SK-N-SH (cell line): ENCODE data around the gene PHF20. TPM values are rescaled to one million over a fixed set of nuclear protein-coding genes. Genes with fewer than 3 reads are reported as not detected.

Source experiments
- CTCF ChIA-PET: fragments of 300-600, 350-600 bp; formaldehyde crosslinking; extraction: SDS; loops from one replicate; lab custom pipeline; 2021; lab: Yijun Ruan, JAX
- POLR2A ChIA-PET: fragments of 350-600 bp; sonication (Branson Sonifier 250); formaldehyde crosslinking; extraction: SDS; loops from one replicate; lab custom pipeline; 2020; ENCODE audit warnings: antibody characterized with exemption, inconsistent platforms; lab: Yijun Ruan, JAX
- DNase-seq: peaks from one replicate; pipeline ENCODE4 v3.0.0; 2012
- H2AFZ ChIP-seq: fragments of 200-600 bp; sonication (generic); 2 replicates; pipeline ENCODE4 v1.8.1; 2016; ENCODE audit warnings: antibody characterized with exemption, mild to moderate bottlenecking, low read depth
- H3F3A ChIP-seq: fragments of 200-600 bp; sonication (generic); replicated peaks from 2 replicates; pipeline ENCODE3; 2016; ENCODE audit warnings: antibody characterized with exemption, mild to moderate bottlenecking; ENCODE audit not compliant: insufficient read depth
- H3K27ac ChIP-seq, 2 experiments: fragments of 200-500 bp in 1 of 2; fragments of 200-600 bp in 1 of 2; sonication (Bioruptor generic) in 1 of 2; sonication (generic), shearing (Covaris generic) in 1 of 2; 2 replicates each; pipeline versions ENCODE4 v1.5.1 to v1.6.1; 2014 to 2016; ENCODE audit warnings: low read depth in 2 of 2, inconsistent platforms in 1 of 2, low read length in 1 of 2, mild to moderate bottlenecking in 1 of 2, mixed read lengths in 1 of 2
- H3K27me3 ChIP-seq: fragments of 200-600 bp; sonication (generic), shearing (Covaris generic); 2 replicates; pipeline ENCODE4 v1.6.1; 2016; ENCODE audit warnings: mixed run types; ENCODE audit not compliant: insufficient read depth
- H3K36me3 ChIP-seq, 2 experiments: fragments of 200-500 bp in 1 of 2; fragments of 200-600 bp in 1 of 2; sonication (Bioruptor generic) in 1 of 2; sonication (generic) in 1 of 2; replicated peaks in 1 of 2; 2 replicates each; pipeline versions ENCODE3 to v1.5.1; 2014 to 2016; ENCODE audit warnings: low read length in 1 of 2, mild to moderate bottlenecking in 1 of 2; ENCODE audit not compliant: insufficient read depth in 2 of 2, control insufficient read depth in 1 of 2
- H3K4me1 ChIP-seq, 2 experiments: fragments of 200-500 bp in 1 of 2; fragments of 200-600 bp in 1 of 2; sonication (Bioruptor generic) in 1 of 2; sonication (generic), shearing (Covaris generic) in 1 of 2; 2 replicates each; pipeline versions ENCODE4 v1.5.1 to v1.6.1; 2014 to 2016; ENCODE audit warnings: low read depth in 1 of 2, low read length in 1 of 2, mixed run types in 1 of 2; ENCODE audit not compliant: insufficient read depth in 2 of 2, control insufficient read depth in 1 of 2
- H3K4me2 ChIP-seq: fragments of 200-600 bp; sonication (generic), shearing (Covaris generic); 2 replicates; pipeline ENCODE4 v1.6.1; 2017; ENCODE audit warnings: mixed run types
- H3K4me3 ChIP-seq, 2 experiments: fragments of 200-500 bp in 1 of 2; fragments of 200-600 bp in 1 of 2; sonication (Bioruptor generic) in 1 of 2; sonication (generic), shearing (Covaris generic) in 1 of 2; 2 replicates each; pipeline versions ENCODE4 v1.5.1 to v1.8.1; 2014 to 2016; ENCODE audit warnings: low read depth in 2 of 2, inconsistent platforms in 1 of 2, low read length in 1 of 2, mild to moderate bottlenecking in 1 of 2, mixed read lengths in 1 of 2, moderate library complexity in 1 of 2
- H3K79me2 ChIP-seq: fragments of 200-600 bp; sonication (generic); 2 replicates; pipeline ENCODE4 v1.8.1; 2017; ENCODE audit warnings: mild to moderate bottlenecking; ENCODE audit not compliant: insufficient read depth
- H3K9ac ChIP-seq: fragments of 200-600 bp; sonication (generic); 2 replicates; pipeline ENCODE4 v1.6.1; 2017; ENCODE audit warnings: mixed run types
- H3K9me2 ChIP-seq: fragments of 200-600 bp; sonication (generic); 2 replicates; pipeline ENCODE4 v1.6.1; 2017; ENCODE audit warnings: mixed run types
- H3K9me3 ChIP-seq: fragments of 200-600 bp; sonication (generic); 2 replicates; pipeline ENCODE4 v1.6.1; 2017; ENCODE audit warnings: mixed run types, mild to moderate bottlenecking, moderate library complexity
- H4K20me1 ChIP-seq: fragments of 200-600 bp; sonication (generic); 2 replicates; pipeline ENCODE4 v1.6.1; 2017; ENCODE audit warnings: mild to moderate bottlenecking, mixed run types; ENCODE audit not compliant: insufficient read depth
- CHD2 ChIP-seq: fragments of 150-350 bp; IDR thresholded peaks from 2 replicates; pipeline ENCODE4 v1.6.1; 2018; ENCODE audit warnings: low read length; ENCODE audit not compliant: partially characterized antibody
- CTCF ChIP-seq: fragments of 200-600 bp; sonication (generic); IDR thresholded peaks from 2 replicates; pipeline ENCODE4 v1.6.1; 2017; ENCODE audit warnings: antibody characterized with exemption, mild to moderate bottlenecking, moderate library complexity
- ELF1 ChIP-seq: IDR thresholded peaks from 2 replicates; pipeline ENCODE4 v1.4.0; 2012
- EZH2phosphoT487 ChIP-seq: fragments of 200-600 bp; sonication (generic); IDR thresholded peaks from 2 replicates; pipeline ENCODE4 v1.6.1; 2017; ENCODE audit warnings: low read depth, mixed run types, mild to moderate bottlenecking, antibody characterized with exemption, moderate library complexity, borderline replicate concordance
- GATA2 ChIP-seq: sonication (generic); formaldehyde crosslinking; IDR thresholded peaks from 2 replicates; pipeline ENCODE4 v1.5.0; 2020; ENCODE audit warnings: mild to moderate bottlenecking, missing genetic modification reagents
- MEF2A ChIP-seq: IDR thresholded peaks from 2 replicates; pipeline ENCODE4 v1.4.0; 2012; ENCODE audit warnings: low read depth, borderline replicate concordance
- MXI1 ChIP-seq: IDR thresholded peaks from 2 replicates; pipeline ENCODE4 v1.6.1; 2012; ENCODE audit warnings: mild to moderate bottlenecking, low read depth, low read length, improper control_type of control experiment
- PBX3 ChIP-seq: IDR thresholded peaks from 2 replicates; pipeline ENCODE4; 2012
- POLR2AphosphoS5 ChIP-seq: IDR thresholded peaks from 2 replicates; pipeline ENCODE4 v1.6.1; 2012; ENCODE audit warnings: low read depth, low read length
- RFX5 ChIP-seq: IDR thresholded peaks from 2 replicates; pipeline ENCODE4 v1.6.1; 2012; ENCODE audit warnings: mild to moderate bottlenecking, improper control_type of control experiment, low read length
- TCF12 ChIP-seq: IDR thresholded peaks from 2 replicates; pipeline ENCODE4 v1.4.0; 2012
- WGBS: methylation state at CpG from one replicate; pipeline ENCODE4 v1.1.6; 2017; ENCODE audit warnings: low lambda C conversion rate; 5-methylcytosine and 5-hydroxymethylcytosine counted together
- polyA plus RNA-seq, 3 experiments: library from polyadenylated mRNA; depleted of rRNA; stranded (reverse); fragments of >200 nt; gene quantifications; 2 replicates each; pipeline ENCODE4 v1.2.3, GENCODE V29; 2012
- TF ChIP-seq, protein P1 (sequence below): IDR thresholded peaks from 2 replicates; pipeline ENCODE4 v1.6.1; 2012; ENCODE audit warnings: mild to moderate bottlenecking, low read depth, low read length, moderate library complexity
- TF ChIP-seq, protein P2 (sequence below): fragments of 150-350 bp; IDR thresholded peaks from 2 replicates; pipeline ENCODE4 v1.6.1; 2016; ENCODE audit warnings: mild to moderate bottlenecking, low read depth, low read length

PHF20 gene
- polyA plus RNA-seq, 1 of the 3 experiments (the other 2 are of a cell fraction), result 23.8 TPM

DNA sequence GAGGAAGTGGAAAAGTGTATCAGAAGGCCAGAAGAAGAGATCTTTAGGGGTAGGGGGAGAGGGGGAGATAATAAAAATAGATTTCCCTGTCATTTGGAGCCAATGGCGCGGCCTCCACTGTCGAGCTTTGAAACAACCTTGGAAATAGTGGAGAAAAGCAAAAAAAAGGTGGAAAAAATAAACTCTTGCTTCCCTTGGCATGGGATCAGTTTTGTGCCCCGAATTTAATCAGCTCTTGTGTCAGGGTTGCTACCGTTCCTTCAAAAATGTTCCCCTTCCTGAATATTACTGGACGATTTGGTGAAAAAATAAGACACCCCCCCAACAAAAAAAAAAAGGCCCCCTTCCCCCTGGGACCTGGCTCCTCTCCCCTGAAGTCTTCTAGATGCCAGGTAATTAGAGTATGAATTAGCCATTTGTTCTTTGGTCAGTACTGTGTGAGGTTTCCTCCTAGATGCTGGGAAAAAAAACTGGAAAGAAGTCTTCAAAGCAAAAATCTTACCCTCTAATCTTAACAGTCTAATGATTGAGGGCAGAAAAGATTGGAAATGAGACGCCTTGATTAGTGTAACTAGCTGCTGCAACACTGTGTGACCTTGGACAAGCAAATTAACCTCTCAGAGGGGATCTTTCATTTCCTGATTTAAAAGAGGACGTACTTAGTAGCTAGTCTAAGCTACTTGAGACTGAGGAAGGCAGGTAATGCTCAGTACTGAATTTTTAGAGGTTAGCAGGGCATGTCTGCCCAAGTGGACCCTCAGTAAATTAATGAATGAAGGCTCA is 28.9 kb upstream of the PHF20 start:
- peaks cover 12% of the 10 kb centered on the region in 2 experiments; a peak in 3 of 4 replicates for H3K4me1 ChIP-seq
- TF ChIP-seq PBX3, result no peak
- TF ChIP-seq CHD2, result no peak
- no peak for TF ChIP-seq EZH2phosphoT487
- no peak for TF ChIP-seq TCF12
- no peak for TF ChIP-seq MXI1
- TF ChIP-seq, protein P1, sequence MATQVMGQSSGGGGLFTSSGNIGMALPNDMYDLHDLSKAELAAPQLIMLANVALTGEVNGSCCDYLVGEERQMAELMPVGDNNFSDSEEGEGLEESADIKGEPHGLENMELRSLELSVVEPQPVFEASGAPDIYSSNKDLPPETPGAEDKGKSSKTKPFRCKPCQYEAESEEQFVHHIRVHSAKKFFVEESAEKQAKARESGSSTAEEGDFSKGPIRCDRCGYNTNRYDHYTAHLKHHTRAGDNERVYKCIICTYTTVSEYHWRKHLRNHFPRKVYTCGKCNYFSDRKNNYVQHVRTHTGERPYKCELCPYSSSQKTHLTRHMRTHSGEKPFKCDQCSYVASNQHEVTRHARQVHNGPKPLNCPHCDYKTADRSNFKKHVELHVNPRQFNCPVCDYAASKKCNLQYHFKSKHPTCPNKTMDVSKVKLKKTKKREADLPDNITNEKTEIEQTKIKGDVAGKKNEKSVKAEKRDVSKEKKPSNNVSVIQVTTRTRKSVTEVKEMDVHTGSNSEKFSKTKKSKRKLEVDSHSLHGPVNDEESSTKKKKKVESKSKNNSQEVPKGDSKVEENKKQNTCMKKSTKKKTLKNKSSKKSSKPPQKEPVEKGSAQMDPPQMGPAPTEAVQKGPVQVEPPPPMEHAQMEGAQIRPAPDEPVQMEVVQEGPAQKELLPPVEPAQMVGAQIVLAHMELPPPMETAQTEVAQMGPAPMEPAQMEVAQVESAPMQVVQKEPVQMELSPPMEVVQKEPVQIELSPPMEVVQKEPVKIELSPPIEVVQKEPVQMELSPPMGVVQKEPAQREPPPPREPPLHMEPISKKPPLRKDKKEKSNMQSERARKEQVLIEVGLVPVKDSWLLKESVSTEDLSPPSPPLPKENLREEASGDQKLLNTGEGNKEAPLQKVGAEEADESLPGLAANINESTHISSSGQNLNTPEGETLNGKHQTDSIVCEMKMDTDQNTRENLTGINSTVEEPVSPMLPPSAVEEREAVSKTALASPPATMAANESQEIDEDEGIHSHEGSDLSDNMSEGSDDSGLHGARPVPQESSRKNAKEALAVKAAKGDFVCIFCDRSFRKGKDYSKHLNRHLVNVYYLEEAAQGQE, result no peak
- no peak for TF ChIP-seq ELF1
- TF ChIP-seq GATA2 (CRISPR knock-in tag), result no peak
- no peak for TF ChIP-seq CTCF
- no peak for TF ChIP-seq RFX5
- no peak for TF ChIP-seq MEF2A
- TF ChIP-seq, protein P2, sequence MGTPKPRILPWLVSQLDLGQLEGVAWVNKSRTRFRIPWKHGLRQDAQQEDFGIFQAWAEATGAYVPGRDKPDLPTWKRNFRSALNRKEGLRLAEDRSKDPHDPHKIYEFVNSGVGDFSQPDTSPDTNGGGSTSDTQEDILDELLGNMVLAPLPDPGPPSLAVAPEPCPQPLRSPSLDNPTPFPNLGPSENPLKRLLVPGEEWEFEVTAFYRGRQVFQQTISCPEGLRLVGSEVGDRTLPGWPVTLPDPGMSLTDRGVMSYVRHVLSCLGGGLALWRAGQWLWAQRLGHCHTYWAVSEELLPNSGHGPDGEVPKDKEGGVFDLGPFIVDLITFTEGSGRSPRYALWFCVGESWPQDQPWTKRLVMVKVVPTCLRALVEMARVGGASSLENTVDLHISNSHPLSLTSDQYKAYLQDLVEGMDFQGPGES, result no peak
- TF ChIP-seq POLR2AphosphoS5, result no peak
- H3K36me3 ChIP-seq, result peaks cover 27 to 29% of the 10 kb centered on the region in 2 experiments
- peak overlapping the region; percentile 67 to 68 for H3K4me3 ChIP-seq
- H3F3A ChIP-seq, result peaks cover 16% of the 10 kb centered on the region
- no peaks in the 10 kb centered on the region for H3K27me3 ChIP-seq
- H3K9me2 ChIP-seq, result no peaks in the 10 kb centered on the region
- ChIA-PET POLR2A (interaction anchor here (0.6 to 2.2 kb wide), 29 partner anchors 8 to 211 kb away, joined by 3 to 36 read pairs (median 5); partner anchors contain the start of genes ERGIC3, NFS1, PHF20 and ROMO1), CTCF (interaction anchor here (1.1 to 3.7 kb wide), 8 partner anchors 20 to 151 kb away, joined by 3 to 40 read pairs (median 4); partner anchors contain the start of genes NFS1, PHF20 and ROMO1)
- WGBS, result 5% methylated on average over 8 of the region's 8 CpGs
- H3K79me2 ChIP-seq, result peaks cover 52% of the 10 kb centered on the region
- H4K20me1 ChIP-seq, result peaks cover 34% of the 10 kb centered on the region
- H3K4me2 ChIP-seq, result peak overlapping the region; percentile 73
- H3K27ac ChIP-seq, result peak overlapping the region; percentile 90 to 93
- DNase-seq, result peak; percentile 19
- peak overlapping the region; percentile 97 for H3K9ac ChIP-seq
- no peaks in the 10 kb centered on the region for H3K9me3 ChIP-seq
- peak overlapping the region; percentile 52; the same call in 1 of the 2 replicates for H2AFZ ChIP-seq
